GM12878 (cell line): ENCODE measurements around the gene TRERF1. TPM values are rescaled to one million over a fixed set of nuclear protein-coding genes. Genes with fewer than 3 reads are reported as not detected.

Experiments used
- ATAC-seq: fragments of 200-7000 bp; cut with Tn5 transposase; 3 replicates; pipeline ENCODE4 v1.9.1; 2020; ENCODE audit warnings: mild to moderate bottlenecking, moderate library complexity
- BruUV-seq: library from RNA; stranded (reverse); fragments of 400-500 nt; replicated peaks from 2 replicates; lab custom pipeline; 2021; lab: Mats Ljungman, UMichigan
- CTCF ChIA-PET: fragments of 300-600 bp; sonication (Branson Sonifier 250); formaldehyde crosslinking; extraction: SDS; loops from one replicate; lab custom pipeline; 2021; ENCODE audit warnings: inconsistent platforms; lab: Yijun Ruan, JAX
- POLR2A ChIA-PET: fragments of 350-600 bp; formaldehyde crosslinking; extraction: SDS; loops from one replicate; lab custom pipeline; 2021; ENCODE audit warnings: inconsistent platforms; lab: Charles Lee
- RAD21 ChIA-PET: fragments of 300-600 bp; sonication (Branson Sonifier 250); formaldehyde crosslinking; loops from one replicate; lab custom pipeline; 2023; ENCODE audit warnings: antibody characterized with exemption; ENCODE audit not compliant: unreplicated experiment; lab: Charles Lee
- SMC1A ChIA-PET: fragments of 300-600 bp; sonication (Branson Sonifier 250); formaldehyde crosslinking; loops from one replicate; lab custom pipeline; 2023; ENCODE audit not compliant: unreplicated experiment, uncharacterized antibody; lab: Charles Lee
- DNase-seq: peaks from one replicate; pipeline ENCODE4 v3.0.0-alpha.2; 2011; ENCODE audit warnings: low read depth, low spot score
- FAIRE-seq: peaks from 3 replicates; lab custom pipeline; 2011; peaks lifted over from hg19 to GRCh38; lab: Jason Lieb, UNC
- H2AFZ ChIP-seq: 2 replicates; pipeline ENCODE4 v1.6.0; 2011; ENCODE audit warnings: low read depth, low read length, control low read depth; ENCODE audit not compliant: control insufficient read depth
- H3K27ac ChIP-seq: 2 replicates; pipeline ENCODE4 v1.5.1; 2011; ENCODE audit warnings: control low read depth; ENCODE audit not compliant: control insufficient read depth, insufficient read depth
- H3K27me3 ChIP-seq, 2 experiments: replicated peaks in 1 of 2; 2 replicates each; pipeline versions ENCODE4 v1.6.0 to v1.6.1; 2011; ENCODE audit warnings: low read length in 1 of 2; ENCODE audit not compliant: control insufficient read depth in 2 of 2, insufficient read depth in 2 of 2
- H3K36me3 ChIP-seq, 2 experiments: 2 replicates each; pipeline ENCODE4 v1.5.1; 2011; ENCODE audit warnings: low read length in 1 of 2; ENCODE audit not compliant: control insufficient read depth in 2 of 2, insufficient read depth in 2 of 2
- H3K4me1 ChIP-seq: 2 replicates; pipeline ENCODE4 v1.6.1; 2011; ENCODE audit warnings: mild to moderate bottlenecking, low read length, moderate library complexity, mixed read lengths; ENCODE audit not compliant: control insufficient read depth, insufficient read depth
- H3K4me2 ChIP-seq: 2 replicates; pipeline ENCODE4 v1.6.0; 2011; ENCODE audit warnings: control low read depth; ENCODE audit not compliant: control insufficient read depth, insufficient read depth
- H3K4me3 ChIP-seq: fragments of 200-600 bp; sonication (generic); 2 replicates; pipeline ENCODE4 v1.5.1; 2016
- H3K79me2 ChIP-seq: 2 replicates; pipeline ENCODE4 v1.6.0; 2011; ENCODE audit warnings: low read length; ENCODE audit not compliant: control insufficient read depth, insufficient read depth
- H3K9ac ChIP-seq: 2 replicates; pipeline ENCODE4 v1.8.0; 2011; ENCODE audit warnings: low read length, control low read depth, mixed read lengths; ENCODE audit not compliant: control insufficient read depth, insufficient read depth
- H3K9me3 ChIP-seq: replicated peaks from 3 replicates; pipeline ENCODE4 v1.5.1; 2011; ENCODE audit warnings: mild to moderate bottlenecking, low read length; ENCODE audit not compliant: control insufficient read depth, insufficient read depth
- H4K20me1 ChIP-seq: 2 replicates; pipeline ENCODE4 v1.6.0; 2011; ENCODE audit not compliant: control insufficient read depth, insufficient read depth
- BMI1 ChIP-seq: fragments of 450-650 bp; IDR thresholded peaks from 2 replicates; pipeline ENCODE4 v1.6.1; 2016; ENCODE audit warnings: mild to moderate bottlenecking, moderate library complexity, borderline replicate concordance
- CBFB ChIP-seq: IDR thresholded peaks from 2 replicates; pipeline ENCODE4 v1.6.1; 2016; ENCODE audit warnings: antibody characterized with exemption, low read depth
- CREB1 ChIP-seq: IDR thresholded peaks from 2 replicates; pipeline ENCODE4 v1.6.1; 2012; ENCODE audit warnings: low read depth, mild to moderate bottlenecking, inconsistent platforms
- FOXM1 ChIP-seq: IDR thresholded peaks from 2 replicates; pipeline ENCODE4 v1.6.1; 2012; ENCODE audit warnings: low read depth, mild to moderate bottlenecking, inconsistent platforms, low read length, moderate library complexity
- IKZF1 ChIP-seq: fragments of 450-650 bp; conservative IDR thresholded peaks from 2 replicates; pipeline ENCODE4 v1.6.1; 2017; ENCODE audit warnings: antibody characterized with exemption, mild to moderate bottlenecking
- NFIC ChIP-seq: IDR thresholded peaks from 2 replicates; pipeline ENCODE4 v1.6.1; 2012; ENCODE audit warnings: low read depth, mild to moderate bottlenecking, inconsistent platforms, low read length, moderate library complexity
- NFYB ChIP-seq: IDR thresholded peaks from 2 replicates; pipeline ENCODE4 v1.6.1; 2011; ENCODE audit warnings: low read depth, mild to moderate bottlenecking, low read length, improper control_type of control experiment, moderate library complexity; ENCODE audit not compliant: insufficient read depth
- REST ChIP-seq: IDR thresholded peaks from 2 replicates; pipeline ENCODE4 v1.6.1; 2012; ENCODE audit warnings: mild to moderate bottlenecking, low read depth, low read length
- RUNX3 ChIP-seq: IDR thresholded peaks from 2 replicates; pipeline ENCODE4 v1.6.1; 2012; ENCODE audit warnings: low read length, inconsistent platforms
- TAF1 ChIP-seq: IDR thresholded peaks from 2 replicates; pipeline ENCODE4 v1.6.1; 2011; ENCODE audit warnings: mild to moderate bottlenecking, low read depth, low read length, borderline replicate concordance
- TCF12 ChIP-seq: IDR thresholded peaks from 2 replicates; pipeline ENCODE4 v1.6.1; 2011; ENCODE audit warnings: low read depth, mild to moderate bottlenecking, low read length
- WRNIP1 ChIP-seq: IDR thresholded peaks from 2 replicates; pipeline ENCODE4 v1.6.1; 2011; ENCODE audit warnings: low read depth, low read length, improper control_type of control experiment, borderline replicate concordance
- ZNF592 ChIP-seq: fragments of 450-650 bp; IDR thresholded peaks from 2 replicates; pipeline ENCODE4 v1.6.1; 2017; ENCODE audit warnings: mild to moderate bottlenecking, moderate library complexity
- WGBS: methylation state at CpG from one replicate; pipeline ENCODE4 v1.1.6; 2016; ENCODE audit warnings: low lambda C conversion rate; ENCODE audit not compliant: insufficient replicate concordance, insufficient coverage; ENCODE audit errors: missing lambda C conversion rate; 5-methylcytosine and 5-hydroxymethylcytosine counted together
- in situ Hi-C: fragments of 300-500 bp; cut with MboI; formaldehyde crosslinking; loops from 9 replicates; pipeline ENCODE4 v1.14.3; 2018; ENCODE audit warnings: mixed read lengths
- intact Hi-C: fragments of 100-400 bp; cut with micrococcal nuclease; formaldehyde crosslinking; loops from one replicate; pipeline ENCODE4 v1.14.2; 2022; ENCODE audit not compliant: unreplicated experiment
- polyA plus RNA-seq, 11 experiments: library from polyadenylated mRNA; depleted of rRNA in 4 of 11; unstranded in 6 of 11; stranded (reverse) in 5 of 11; fragments of >200 nt; fragmentation: Nextera tagmentation in 4 of 11; fragmentation: Illumina TruSeq in 1 of 11; extraction: Ambion mirVana in 4 of 11; extraction: Trizol in 1 of 11; gene quantifications; 1 replicate in 1 of 11; 2 replicates in 10 of 11; pipeline versions ENCODE4 v1.2.1 to v1.2.3, GENCODE V29; 2011 to 2016; ENCODE audit warnings: inconsistent platforms in 2 of 11, missing spikeins in 2 of 11, low read depth in 1 of 11
- total RNA-seq, 4 experiments: library from RNA; depleted of rRNA in 3 of 4; stranded (reverse); fragments of >200 nt in 3 of 4; fragmentation: Illumina TruSeq in 1 of 4; extraction: Trizol in 1 of 4; gene quantifications; 2 replicates each; pipeline versions ENCODE4 v1.2.1 to v1.2.3, GENCODE V29; 2013 to 2021

The TRERF1 gene
- total and polyA plus RNA-seq, 10 of the 15 experiments (the other 5 are each of a cell fraction or from before 2014, with no cell fraction given), result 2.2 to 19.4 (median 7.2) TPM

DNA sequence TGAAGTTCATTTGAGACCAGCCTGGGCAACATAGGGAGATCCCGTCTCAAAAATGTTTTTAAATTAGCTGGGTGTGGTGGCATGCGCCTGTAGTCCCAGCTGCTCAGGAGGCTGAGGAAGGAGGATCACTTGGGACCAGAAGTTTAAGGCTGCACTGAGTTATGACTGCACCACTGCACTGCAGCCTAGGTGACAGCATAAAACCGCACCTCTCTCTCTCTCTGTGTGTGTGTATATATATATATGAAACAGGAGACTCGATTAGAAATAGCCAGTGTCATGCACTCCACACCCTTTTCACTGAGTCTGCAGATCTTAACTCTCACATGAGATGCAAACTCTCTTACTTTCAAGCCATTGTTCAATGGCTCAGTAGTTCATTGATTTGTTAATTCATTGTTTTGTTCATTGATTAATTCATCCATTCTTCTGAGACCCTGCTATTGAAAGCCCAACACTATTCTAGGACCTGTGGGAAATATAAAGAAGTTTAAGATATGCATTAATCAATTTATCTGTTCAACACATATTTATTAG lies 181.7 kb downstream of the TRERF1 start:
- RAD21 ChIA-PET, result interaction anchor here (0.6 to 2.6 kb wide), 5 partner anchors 33 to 277 kb away, joined by 3 to 7 read pairs (median 3); no protein-coding TSS in a partner anchor
- BruUV-seq, result no TSS peak
- 11% methylated on average over 4 of the region's 4 CpGs for WGBS
- H3K9me3 ChIP-seq, result no peaks in the 10 kb centered on the region
- ATAC-seq, result peak; percentile 76
- H4K20me1 ChIP-seq, result no peaks in the 10 kb centered on the region
- TF ChIP-seq TCF12 (no peak), FOXM1 (0 out of 2 replicates have a peak, but pooled peaks have one; percentile 20), NFYB (no peak), ZNF592 (no peak), CBFB (peak; percentile 34; the same call in 1 of the 2 replicates), BMI1 (no peak), IKZF1 (0 out of 2 replicates have a peak, but pooled peaks have one; percentile 8), REST (no peak), WRNIP1 (no peak), RUNX3 (0 out of 2 replicates have a peak, but pooled peaks have one; percentile 3), TAF1 (0 out of 2 replicates have a peak, but pooled peaks have one; percentile 14), NFIC (peak; percentile 43; the same call in 1 of the 2 replicates), CREB1 (peak; percentile 4; the same call in 1 of the 2 replicates)
- intact Hi-C loops, result no loop called here
- SMC1A ChIA-PET, result interaction anchor here (0.9 to 1.5 kb wide), 4 partner anchors 11 to 262 kb away, joined by 3 to 6 read pairs (median 4); no protein-coding TSS in a partner anchor
- no peak overlapping the region for H3K9ac ChIP-seq
- CTCF ChIA-PET, result interaction anchor here (0.7 to 2.8 kb wide), 4 partner anchors 9 to 277 kb away, joined by 3 to 9 read pairs (median 6); no protein-coding TSS in a partner anchor
- no peak overlapping the region for H3K4me3 ChIP-seq
- no peak overlapping the region for H2AFZ ChIP-seq
- no peak for FAIRE-seq
- H3K4me2 ChIP-seq, result peak overlapping the region; percentile 71
- H3K27ac ChIP-seq, result peak overlapping the region; percentile 34; the same call in 1 of the 2 replicates
- peaks cover 20% of the 10 kb centered on the region for H3K4me1 ChIP-seq
- in situ Hi-C loops, result no loop called here
- no peaks in the 10 kb centered on the region for H3K79me2 ChIP-seq
- peak; percentile 27 for DNase-seq
- no peaks in the 10 kb centered on the region for H3K36me3 ChIP-seq
- POLR2A ChIA-PET, result interaction anchor here (0.7 to 1.1 kb wide), 3 partner anchors 35 to 487 kb away, joined by 3 to 5 read pairs (median 3); no protein-coding TSS in a partner anchor
- no peaks in the 10 kb centered on the region for H3K27me3 ChIP-seq
